ENCODE data around the gene CARS2. TPM values are rescaled to one million over a fixed set of nuclear protein-coding genes. Genes with fewer than 3 reads are reported as not detected.

CARS2 gene
- polyA plus RNA-seq, 2 of the 4 experiments (the other 2 are of a cell fraction): 31.5 to 41.4 TPM

- peak within 1 kb of the TSS; percentile 93 for H3K4me3 ChIP-seq
- no peaks in the 10 kb centered on the region for H3K9me3 ChIP-seq
- H3K4me2 ChIP-seq: peak within 1 kb of the TSS; percentile 82
- POLR2A ChIA-PET: no interaction called here
- peak within 1 kb of the TSS; percentile 98 to 99 for H3K27ac ChIP-seq
- FAIRE-seq (no peak), ATAC-seq (peak in 1 of 2 experiments; percentile 6; a peak in 2 of 6 replicates), DNase-seq (ENCODE audit: low read depth in 1 of 2, low spot score in 1 of 2) (no peak)
- TF ChIP-seq BCL3 (IDR thresholded peaks at IDR 0.05): 0 out of 3 replicates have a peak, but pooled peaks have one; percentile 2
- TF ChIP-seq PBX3 (IDR thresholded peaks at IDR 0.05): no peak
- WGBS (ENCODE audit: missing lambda C conversion rate): no CpG with 5 or more reads among the region's 45 CpGs
- peaks cover 18% of the 10 kb centered on the region; the same call in 2 of the 3 replicates for H3K4me1 ChIP-seq
- CTCF ChIA-PET: no interaction called here
These were observed 7.7 kb upstream of the CARS2 start, which contains the start of gene ING1 for GRCh38 chr13:110713642-110713952. ING1 (plus strand) TSS chr13:110713700; CDS start chr13:110714150, 450 bp downstream.

GRCh38 chr13:110712849-110713641, 7.1 kb upstream of the CARS2 start:
- Histone ChIP-seq H3K4me1 (peaks cover 18% of the 10 kb centered on the region; the same call in 2 of the 3 replicates), H3K4me3 (peak overlapping the region; percentile 93), H3K4me2 (peak overlapping the region; percentile 82), H3K9me3 (no peaks in the 10 kb centered on the region), H3K27ac (peak overlapping the region; percentile 98 to 99)
- FAIRE-seq: no peak
- 0% methylated on average over 10 of the region's 68 CpGs for WGBS (ENCODE audit: missing lambda C conversion rate)
- ATAC-seq: peak; percentile 50 to 73
- DNase-seq (ENCODE audit: low read depth in 1 of 2, low spot score in 1 of 2): peak; percentile 95 to 99
- POLR2A ChIA-PET: interaction anchor here (0.6 to 1.9 kb wide), 11 partner anchors 10 to 408 kb away, joined by 3 to 9 read pairs (median 4); partner anchors contain the start of gene NAXD
- CTCF ChIA-PET: interaction anchor here (0.6 kb wide), 1 partner anchor 689 kb away, joined by 4 read pairs; no protein-coding TSS in a partner anchor
- TF ChIP-seq POLR2AphosphoS2 (conservative IDR thresholded peaks at IDR 0.05; ENCODE audit: low read length) (no peak), PHF8 (IDR thresholded peaks at IDR 0.05; ENCODE audit: borderline replicate concordance, low read depth) (peak; percentile 95), HOXB5 (CRISPR knock-in tag; IDR thresholded peaks at IDR 0.05) (peak; percentile 13; the same call in 1 of the 2 replicates), GATA3 (IDR thresholded peaks at IDR 0.05; ENCODE audit: borderline replicate concordance) (no peak), USF2 (IDR thresholded peaks at IDR 0.05) (no peak), ATOH8 (CRISPR knock-in tag; IDR thresholded peaks at IDR 0.05; ENCODE audit: low read depth) (no peak), JUN (IDR thresholded peaks at IDR 0.05) (peak in 1 of 2 experiments; percentile 83; a peak in 4 of 5 replicates), REST (IDR thresholded peaks at IDR 0.05) (peak; percentile 39; the same call in 1 of the 2 replicates), RARB (CRISPR knock-in tag; IDR thresholded peaks at IDR 0.05) (peak; percentile 68; the same call in 1 of the 2 replicates), MAX (IDR thresholded peaks at IDR 0.05) (peak; percentile 49; the same call in 1 of the 2 replicates), HOXA7 (CRISPR knock-in tag; IDR thresholded peaks at IDR 0.05) (peak; percentile 80), TP53 (CRISPR knock-in tag; IDR thresholded peaks at IDR 0.05) (peak; percentile 67; the same call in 1 of the 2 replicates), BCL3 (IDR thresholded peaks at IDR 0.05) (peak; percentile 83; the same call in 1 of the 3 replicates), FOSB (CRISPR knock-in tag; IDR thresholded peaks at IDR 0.05) (peak; percentile 75; the same call in 1 of the 2 replicates), RNF2 (IDR thresholded peaks at IDR 0.05; ENCODE audit: borderline replicate concordance, low read depth) (no peak), RFX5 (IDR thresholded peaks at IDR 0.05) (0 out of 2 replicates have a peak, but pooled peaks have one; percentile 15), TFCP2L1 (CRISPR knock-in tag; IDR thresholded peaks at IDR 0.05) (0 out of 2 replicates have a peak, but pooled peaks have one; percentile 59), BHLHE40 (IDR thresholded peaks at IDR 0.05; ENCODE audit: low read depth, low read length) (peak; percentile 87), POLR2A (IDR thresholded peaks at IDR 0.05; ENCODE audit: low read length) (peak; percentile 93), PBX3 (IDR thresholded peaks at IDR 0.05) (peak; percentile 90), FOSL2 (IDR thresholded peaks at IDR 0.05) (no peak), FOSL2 (CRISPR knock-in tag; IDR thresholded peaks at IDR 0.05) (peak; percentile 39)
